GM23338 (cell line): ENCODE measurements around the gene TMEM59L.

ENCODE experiments used
- EZH2 ChIP-seq: fragments of 200-600 bp; sonication (generic); IDR thresholded peaks from one replicate; pipeline ENCODE4 v1.8.0; 2017; ENCODE audit warnings: antibody characterized with exemption, mild to moderate bottlenecking, low read depth; ENCODE audit not compliant: unreplicated experiment
- EZH2phosphoT487 ChIP-seq: fragments of 200-600 bp; sonication (generic); IDR thresholded peaks from one replicate; pipeline ENCODE4 v1.8.1; 2018; ENCODE audit warnings: antibody characterized with exemption; ENCODE audit not compliant: unreplicated experiment
- JUNB ChIP-seq: IDR thresholded peaks from one replicate; pipeline ENCODE4 v1.6.1; 2016; ENCODE audit warnings: antibody characterized with exemption; ENCODE audit not compliant: unreplicated experiment
- NANOG ChIP-seq: IDR thresholded peaks from 2 replicates; pipeline ENCODE4 v1.6.1; 2016; ENCODE audit warnings: antibody characterized with exemption, borderline replicate concordance
- POLR2AphosphoS5 ChIP-seq: IDR thresholded peaks from 2 replicates; pipeline ENCODE4 v1.6.1; 2016; ENCODE audit warnings: antibody characterized with exemption, low read depth
- STAT1 ChIP-seq: IDR thresholded peaks from one replicate; pipeline ENCODE4 v1.6.1; 2016; ENCODE audit warnings: antibody characterized with exemption; ENCODE audit not compliant: unreplicated experiment
- TF ChIP-seq, protein P1 (sequence below), 2 experiments: fragments of 200-600 bp in 1 of 2; sonication (generic) in 1 of 2; conservative IDR thresholded peaks; 2 replicates each; pipeline versions ENCODE4 v1.5.1 to v1.6.1; 2016 to 2017; ENCODE audit warnings: antibody characterized with exemption in 2 of 2, low read depth in 2 of 2, mild to moderate bottlenecking in 2 of 2, moderate library complexity in 1 of 2
- TF ChIP-seq, protein P2 (sequence below): fragments of 250-450 bp; sonication (Bioruptor Pico); IDR thresholded peaks from 2 replicates; pipeline ENCODE4 v1.5.0; 2020; ENCODE audit warnings: mild to moderate bottlenecking, moderate library complexity
- TF ChIP-seq, protein P3 (sequence below): IDR thresholded peaks from one replicate; pipeline ENCODE4 v1.6.1; 2018; ENCODE audit warnings: antibody characterized with exemption; ENCODE audit not compliant: unreplicated experiment

DNA sequence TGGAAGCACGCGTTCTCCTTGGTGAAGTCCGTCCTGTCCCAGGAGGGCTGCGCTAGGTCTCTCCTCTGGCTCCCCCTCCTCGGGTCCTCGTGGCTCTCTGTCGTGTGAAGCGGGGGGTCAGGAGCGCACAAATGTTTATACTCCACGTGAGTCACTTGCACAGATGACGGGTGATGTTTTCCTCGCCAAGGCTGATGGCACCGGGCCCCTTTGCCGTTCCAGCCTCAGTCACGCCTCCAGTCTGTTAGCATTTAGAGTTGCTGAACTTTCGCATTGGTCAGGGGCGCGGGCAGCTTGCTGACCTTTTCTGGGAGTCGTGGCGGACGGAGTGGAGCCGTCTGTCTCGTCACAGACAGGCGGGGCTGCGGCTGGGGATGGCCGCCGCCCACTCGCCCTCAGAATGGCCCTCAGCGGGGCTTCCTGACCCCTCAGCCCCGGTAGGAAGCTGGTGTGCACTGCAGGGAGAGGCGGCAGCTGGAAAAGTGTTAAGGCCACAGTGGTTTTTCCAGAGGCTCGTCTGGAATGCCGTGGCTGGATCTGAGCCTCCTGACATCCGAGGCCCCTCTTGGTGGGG lies 37.9 kb downstream of the TMEM59L start:
- TF ChIP-seq, protein P1, sequence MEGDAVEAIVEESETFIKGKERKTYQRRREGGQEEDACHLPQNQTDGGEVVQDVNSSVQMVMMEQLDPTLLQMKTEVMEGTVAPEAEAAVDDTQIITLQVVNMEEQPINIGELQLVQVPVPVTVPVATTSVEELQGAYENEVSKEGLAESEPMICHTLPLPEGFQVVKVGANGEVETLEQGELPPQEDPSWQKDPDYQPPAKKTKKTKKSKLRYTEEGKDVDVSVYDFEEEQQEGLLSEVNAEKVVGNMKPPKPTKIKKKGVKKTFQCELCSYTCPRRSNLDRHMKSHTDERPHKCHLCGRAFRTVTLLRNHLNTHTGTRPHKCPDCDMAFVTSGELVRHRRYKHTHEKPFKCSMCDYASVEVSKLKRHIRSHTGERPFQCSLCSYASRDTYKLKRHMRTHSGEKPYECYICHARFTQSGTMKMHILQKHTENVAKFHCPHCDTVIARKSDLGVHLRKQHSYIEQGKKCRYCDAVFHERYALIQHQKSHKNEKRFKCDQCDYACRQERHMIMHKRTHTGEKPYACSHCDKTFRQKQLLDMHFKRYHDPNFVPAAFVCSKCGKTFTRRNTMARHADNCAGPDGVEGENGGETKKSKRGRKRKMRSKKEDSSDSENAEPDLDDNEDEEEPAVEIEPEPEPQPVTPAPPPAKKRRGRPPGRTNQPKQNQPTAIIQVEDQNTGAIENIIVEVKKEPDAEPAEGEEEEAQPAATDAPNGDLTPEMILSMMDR (conservative IDR thresholded peaks at IDR 0.05; ENCODE audit: low read depth in 2 of 2): no peak
- no peak for TF ChIP-seq POLR2AphosphoS5
- TF ChIP-seq STAT1: no peak
- no peak for TF ChIP-seq EZH2phosphoT487
- TF ChIP-seq EZH2: no peak
- TF ChIP-seq, protein P2, sequence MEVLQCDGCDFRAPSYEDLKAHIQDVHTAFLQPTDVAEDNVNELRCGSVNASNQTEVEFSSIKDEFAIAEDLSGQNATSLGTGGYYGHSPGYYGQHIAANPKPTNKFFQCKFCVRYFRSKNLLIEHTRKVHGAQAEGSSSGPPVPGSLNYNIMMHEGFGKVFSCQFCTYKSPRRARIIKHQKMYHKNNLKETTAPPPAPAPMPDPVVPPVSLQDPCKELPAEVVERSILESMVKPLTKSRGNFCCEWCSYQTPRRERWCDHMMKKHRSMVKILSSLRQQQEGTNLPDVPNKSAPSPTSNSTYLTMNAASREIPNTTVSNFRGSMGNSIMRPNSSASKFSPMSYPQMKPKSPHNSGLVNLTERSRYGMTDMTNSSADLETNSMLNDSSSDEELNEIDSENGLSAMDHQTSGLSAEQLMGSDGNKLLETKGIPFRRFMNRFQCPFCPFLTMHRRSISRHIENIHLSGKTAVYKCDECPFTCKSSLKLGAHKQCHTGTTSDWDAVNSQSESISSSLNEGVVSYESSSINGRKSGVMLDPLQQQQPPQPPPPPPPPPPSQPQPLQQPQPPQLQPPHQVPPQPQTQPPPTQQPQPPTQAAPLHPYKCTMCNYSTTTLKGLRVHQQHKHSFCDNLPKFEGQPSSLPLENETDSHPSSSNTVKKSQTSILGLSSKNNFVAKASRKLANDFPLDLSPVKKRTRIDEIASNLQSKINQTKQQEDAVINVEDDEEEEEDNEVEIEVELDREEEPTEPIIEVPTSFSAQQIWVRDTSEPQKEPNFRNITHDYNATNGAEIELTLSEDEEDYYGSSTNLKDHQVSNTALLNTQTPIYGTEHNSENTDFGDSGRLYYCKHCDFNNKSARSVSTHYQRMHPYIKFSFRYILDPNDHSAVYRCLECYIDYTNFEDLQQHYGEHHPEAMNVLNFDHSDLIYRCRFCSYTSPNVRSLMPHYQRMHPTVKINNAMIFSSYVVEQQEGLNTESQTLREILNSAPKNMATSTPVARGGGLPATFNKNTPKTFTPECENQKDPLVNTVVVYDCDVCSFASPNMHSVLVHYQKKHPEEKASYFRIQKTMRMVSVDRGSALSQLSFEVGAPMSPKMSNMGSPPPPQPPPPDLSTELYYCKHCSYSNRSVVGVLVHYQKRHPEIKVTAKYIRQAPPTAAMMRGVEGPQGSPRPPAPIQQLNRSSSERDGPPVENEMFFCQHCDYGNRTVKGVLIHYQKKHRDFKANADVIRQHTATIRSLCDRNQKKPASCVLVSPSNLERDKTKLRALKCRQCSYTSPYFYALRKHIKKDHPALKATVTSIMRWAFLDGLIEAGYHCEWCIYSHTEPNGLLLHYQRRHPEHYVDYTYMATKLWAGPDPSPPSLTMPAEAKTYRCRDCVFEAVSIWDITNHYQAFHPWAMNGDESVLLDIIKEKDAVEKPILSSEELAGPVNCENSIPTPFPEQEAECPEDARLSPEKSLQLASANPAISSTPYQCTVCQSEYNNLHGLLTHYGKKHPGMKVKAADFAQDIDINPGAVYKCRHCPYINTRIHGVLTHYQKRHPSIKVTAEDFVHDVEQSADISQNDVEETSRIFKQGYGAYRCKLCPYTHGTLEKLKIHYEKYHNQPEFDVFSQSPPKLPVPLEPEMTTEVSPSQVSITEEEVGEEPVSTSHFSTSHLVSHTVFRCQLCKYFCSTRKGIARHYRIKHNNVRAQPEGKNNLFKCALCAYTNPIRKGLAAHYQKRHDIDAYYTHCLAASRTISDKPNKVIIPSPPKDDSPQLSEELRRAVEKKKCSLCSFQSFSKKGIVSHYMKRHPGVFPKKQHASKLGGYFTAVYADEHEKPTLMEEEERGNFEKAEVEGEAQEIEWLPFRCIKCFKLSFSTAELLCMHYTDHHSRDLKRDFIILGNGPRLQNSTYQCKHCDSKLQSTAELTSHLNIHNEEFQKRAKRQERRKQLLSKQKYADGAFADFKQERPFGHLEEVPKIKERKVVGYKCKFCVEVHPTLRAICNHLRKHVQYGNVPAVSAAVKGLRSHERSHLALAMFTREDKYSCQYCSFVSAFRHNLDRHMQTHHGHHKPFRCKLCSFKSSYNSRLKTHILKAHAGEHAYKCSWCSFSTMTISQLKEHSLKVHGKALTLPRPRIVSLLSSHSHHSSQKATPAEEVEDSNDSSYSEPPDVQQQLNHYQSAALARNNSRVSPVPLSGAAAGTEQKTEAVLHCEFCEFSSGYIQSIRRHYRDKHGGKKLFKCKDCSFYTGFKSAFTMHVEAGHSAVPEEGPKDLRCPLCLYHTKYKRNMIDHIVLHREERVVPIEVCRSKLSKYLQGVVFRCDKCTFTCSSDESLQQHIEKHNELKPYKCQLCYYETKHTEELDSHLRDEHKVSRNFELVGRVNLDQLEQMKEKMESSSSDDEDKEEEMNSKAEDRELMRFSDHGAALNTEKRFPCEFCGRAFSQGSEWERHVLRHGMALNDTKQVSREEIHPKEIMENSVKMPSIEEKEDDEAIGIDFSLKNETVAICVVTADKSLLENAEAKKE (CRISPR knock-in tag): no peak
- TF ChIP-seq, protein P3, sequence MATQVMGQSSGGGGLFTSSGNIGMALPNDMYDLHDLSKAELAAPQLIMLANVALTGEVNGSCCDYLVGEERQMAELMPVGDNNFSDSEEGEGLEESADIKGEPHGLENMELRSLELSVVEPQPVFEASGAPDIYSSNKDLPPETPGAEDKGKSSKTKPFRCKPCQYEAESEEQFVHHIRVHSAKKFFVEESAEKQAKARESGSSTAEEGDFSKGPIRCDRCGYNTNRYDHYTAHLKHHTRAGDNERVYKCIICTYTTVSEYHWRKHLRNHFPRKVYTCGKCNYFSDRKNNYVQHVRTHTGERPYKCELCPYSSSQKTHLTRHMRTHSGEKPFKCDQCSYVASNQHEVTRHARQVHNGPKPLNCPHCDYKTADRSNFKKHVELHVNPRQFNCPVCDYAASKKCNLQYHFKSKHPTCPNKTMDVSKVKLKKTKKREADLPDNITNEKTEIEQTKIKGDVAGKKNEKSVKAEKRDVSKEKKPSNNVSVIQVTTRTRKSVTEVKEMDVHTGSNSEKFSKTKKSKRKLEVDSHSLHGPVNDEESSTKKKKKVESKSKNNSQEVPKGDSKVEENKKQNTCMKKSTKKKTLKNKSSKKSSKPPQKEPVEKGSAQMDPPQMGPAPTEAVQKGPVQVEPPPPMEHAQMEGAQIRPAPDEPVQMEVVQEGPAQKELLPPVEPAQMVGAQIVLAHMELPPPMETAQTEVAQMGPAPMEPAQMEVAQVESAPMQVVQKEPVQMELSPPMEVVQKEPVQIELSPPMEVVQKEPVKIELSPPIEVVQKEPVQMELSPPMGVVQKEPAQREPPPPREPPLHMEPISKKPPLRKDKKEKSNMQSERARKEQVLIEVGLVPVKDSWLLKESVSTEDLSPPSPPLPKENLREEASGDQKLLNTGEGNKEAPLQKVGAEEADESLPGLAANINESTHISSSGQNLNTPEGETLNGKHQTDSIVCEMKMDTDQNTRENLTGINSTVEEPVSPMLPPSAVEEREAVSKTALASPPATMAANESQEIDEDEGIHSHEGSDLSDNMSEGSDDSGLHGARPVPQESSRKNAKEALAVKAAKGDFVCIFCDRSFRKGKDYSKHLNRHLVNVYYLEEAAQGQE: no peak
- no peak for TF ChIP-seq NANOG
- TF ChIP-seq JUNB: no peak
